IMR-90 (cell line): Measurements from ENCODE around the gene SAP30BP.

Experiments used
- CHD1 ChIP-seq: IDR thresholded peaks from 2 replicates; pipeline ENCODE4 v1.6.1; 2012; ENCODE audit warnings: low read depth, low read length, improper control_type of control experiment
- MAFK ChIP-seq: IDR thresholded peaks from 2 replicates; pipeline ENCODE4 v1.6.1; 2012; ENCODE audit warnings: low read depth, low read length, improper control_type of control experiment
- NFE2L2 ChIP-seq: fragments of 150-350 bp; IDR thresholded peaks from 2 replicates; pipeline ENCODE4 v1.6.1; 2016; ENCODE audit warnings: low read depth, mild to moderate bottlenecking, low read length
- POLR2A ChIP-seq: IDR thresholded peaks from 2 replicates; pipeline ENCODE4 v1.6.1; 2012; ENCODE audit warnings: mild to moderate bottlenecking, low read depth, low read length
- RAD21 ChIP-seq: IDR thresholded peaks from 2 replicates; pipeline ENCODE4 v1.6.1; 2012; ENCODE audit warnings: low read length, improper control_type of control experiment
- RCOR1 ChIP-seq: IDR thresholded peaks from 2 replicates; pipeline ENCODE4 v1.6.1; 2012; ENCODE audit warnings: mild to moderate bottlenecking, low read length, improper control_type of control experiment; ENCODE audit not compliant: insufficient replicate concordance
- RFX5 ChIP-seq: IDR thresholded peaks from 2 replicates; pipeline ENCODE4 v1.8.0; 2012; ENCODE audit warnings: low read depth, mild to moderate bottlenecking, low read length, moderate library complexity
- SMC3 ChIP-seq: fragments of 150-350 bp; IDR thresholded peaks from 2 replicates; pipeline ENCODE4 v1.6.1; 2016; ENCODE audit warnings: low read depth, mild to moderate bottlenecking, antibody characterized with exemption, low read length, moderate library complexity
- TF ChIP-seq, protein P1 (sequence below): fragments of 150-350 bp; IDR thresholded peaks from 2 replicates; pipeline ENCODE4 v1.6.1; 2016; ENCODE audit warnings: low read depth, mild to moderate bottlenecking, low read length, moderate library complexity, borderline replicate concordance
- TF ChIP-seq, protein P2 (sequence below): conservative IDR thresholded peaks from 2 replicates; pipeline ENCODE4 v1.5.1; 2012; ENCODE audit warnings: mild to moderate bottlenecking, low read depth, low read length, improper control_type of control experiment
- TF ChIP-seq, protein P3 (sequence below): fragments of 150-350 bp; IDR thresholded peaks from 2 replicates; pipeline ENCODE4 v1.6.1; 2017; ENCODE audit warnings: mild to moderate bottlenecking, antibody characterized with exemption, low read length, low read depth

DNA sequence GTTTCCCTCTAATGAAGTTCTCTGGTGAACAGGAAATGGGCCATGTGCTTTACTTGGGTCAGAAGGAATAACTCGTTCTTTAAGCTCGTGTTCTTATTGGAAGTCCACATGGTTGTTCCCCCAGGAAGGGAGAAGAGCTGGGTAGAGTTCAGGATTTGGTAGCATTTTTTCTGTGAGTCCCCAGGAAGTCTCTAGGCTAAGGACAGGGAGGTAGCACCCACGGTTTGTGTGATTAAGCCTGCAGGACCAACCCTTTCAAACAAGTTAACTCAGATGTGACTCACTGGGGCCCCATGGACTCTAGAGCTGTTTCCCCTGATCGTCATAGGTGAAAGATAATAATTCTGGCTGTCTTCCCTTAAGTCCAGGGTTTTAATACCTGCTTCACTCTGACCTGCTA lies 16.4 kb downstream of the SAP30BP start:
- TF ChIP-seq NFE2L2 (no peak), POLR2A (no peak), MAFK (no peak), RFX5 (no peak), CHD1 (no peak), RCOR1 (no peak), SMC3 (no peak), RAD21 (no peak)
- TF ChIP-seq, protein P1, sequence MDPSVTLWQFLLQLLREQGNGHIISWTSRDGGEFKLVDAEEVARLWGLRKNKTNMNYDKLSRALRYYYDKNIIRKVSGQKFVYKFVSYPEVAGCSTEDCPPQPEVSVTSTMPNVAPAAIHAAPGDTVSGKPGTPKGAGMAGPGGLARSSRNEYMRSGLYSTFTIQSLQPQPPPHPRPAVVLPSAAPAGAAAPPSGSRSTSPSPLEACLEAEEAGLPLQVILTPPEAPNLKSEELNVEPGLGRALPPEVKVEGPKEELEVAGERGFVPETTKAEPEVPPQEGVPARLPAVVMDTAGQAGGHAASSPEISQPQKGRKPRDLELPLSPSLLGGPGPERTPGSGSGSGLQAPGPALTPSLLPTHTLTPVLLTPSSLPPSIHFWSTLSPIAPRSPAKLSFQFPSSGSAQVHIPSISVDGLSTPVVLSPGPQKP: no peak
- TF ChIP-seq, protein P2, sequence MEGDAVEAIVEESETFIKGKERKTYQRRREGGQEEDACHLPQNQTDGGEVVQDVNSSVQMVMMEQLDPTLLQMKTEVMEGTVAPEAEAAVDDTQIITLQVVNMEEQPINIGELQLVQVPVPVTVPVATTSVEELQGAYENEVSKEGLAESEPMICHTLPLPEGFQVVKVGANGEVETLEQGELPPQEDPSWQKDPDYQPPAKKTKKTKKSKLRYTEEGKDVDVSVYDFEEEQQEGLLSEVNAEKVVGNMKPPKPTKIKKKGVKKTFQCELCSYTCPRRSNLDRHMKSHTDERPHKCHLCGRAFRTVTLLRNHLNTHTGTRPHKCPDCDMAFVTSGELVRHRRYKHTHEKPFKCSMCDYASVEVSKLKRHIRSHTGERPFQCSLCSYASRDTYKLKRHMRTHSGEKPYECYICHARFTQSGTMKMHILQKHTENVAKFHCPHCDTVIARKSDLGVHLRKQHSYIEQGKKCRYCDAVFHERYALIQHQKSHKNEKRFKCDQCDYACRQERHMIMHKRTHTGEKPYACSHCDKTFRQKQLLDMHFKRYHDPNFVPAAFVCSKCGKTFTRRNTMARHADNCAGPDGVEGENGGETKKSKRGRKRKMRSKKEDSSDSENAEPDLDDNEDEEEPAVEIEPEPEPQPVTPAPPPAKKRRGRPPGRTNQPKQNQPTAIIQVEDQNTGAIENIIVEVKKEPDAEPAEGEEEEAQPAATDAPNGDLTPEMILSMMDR: no peak
- TF ChIP-seq, protein P3, sequence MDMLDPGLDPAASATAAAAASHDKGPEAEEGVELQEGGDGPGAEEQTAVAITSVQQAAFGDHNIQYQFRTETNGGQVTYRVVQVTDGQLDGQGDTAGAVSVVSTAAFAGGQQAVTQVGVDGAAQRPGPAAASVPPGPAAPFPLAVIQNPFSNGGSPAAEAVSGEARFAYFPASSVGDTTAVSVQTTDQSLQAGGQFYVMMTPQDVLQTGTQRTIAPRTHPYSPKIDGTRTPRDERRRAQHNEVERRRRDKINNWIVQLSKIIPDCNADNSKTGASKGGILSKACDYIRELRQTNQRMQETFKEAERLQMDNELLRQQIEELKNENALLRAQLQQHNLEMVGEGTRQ: no peak
